HepG2 (cell line): ENCODE data around the gene ZNF652. TPM values are rescaled to one million over a fixed set of nuclear protein-coding genes. Genes with fewer than 3 reads are reported as not detected.

Source experiments
- AHR ChIP-seq: IDR thresholded peaks from 2 replicates; pipeline ENCODE4 v1.6.1; 2018; ENCODE audit warnings: missing genetic modification reagents, missing compliant biosample characterization
- ATM ChIP-seq: fragments of 450-650 bp; IDR thresholded peaks from 2 replicates; pipeline ENCODE4 v1.7.1; 2017; ENCODE audit warnings: mild to moderate bottlenecking, borderline replicate concordance
- CBFB ChIP-seq: sonication (generic); formaldehyde crosslinking; IDR thresholded peaks from 2 replicates; pipeline ENCODE4 v1.4.0; 2020; ENCODE audit warnings: missing genetic modification reagents
- ETV6 ChIP-seq: sonication (generic); formaldehyde crosslinking; conservative IDR thresholded peaks from 2 replicates; pipeline ENCODE4 v1.4.0; 2020; ENCODE audit warnings: missing genetic modification reagents
- FOXC1 ChIP-seq: sonication (generic); formaldehyde crosslinking; IDR thresholded peaks from 2 replicates; pipeline ENCODE4 v1.8.0; 2022; ENCODE audit warnings: mild to moderate bottlenecking, missing genetic modification reagents, borderline replicate concordance
- HCFC1 ChIP-seq: fragments of 150-350 bp; IDR thresholded peaks from 2 replicates; pipeline ENCODE4 v1.6.1; 2014; ENCODE audit warnings: low read depth, low read length
- IRF2 ChIP-seq: IDR thresholded peaks from 2 replicates; pipeline ENCODE4 v1.6.1; 2018; ENCODE audit warnings: missing genetic modification reagents, missing compliant biosample characterization
- KAT8 ChIP-seq: IDR thresholded peaks from 2 replicates; pipeline ENCODE4 v1.6.1; 2016; ENCODE audit warnings: missing genetic modification reagents, missing compliant biosample characterization
- KDM2A ChIP-seq: sonication (generic); formaldehyde crosslinking; IDR thresholded peaks from 2 replicates; pipeline ENCODE4 v1.4.0; 2020; ENCODE audit warnings: low read depth, missing genetic modification reagents, borderline replicate concordance
- MXD4 ChIP-seq: IDR thresholded peaks from 2 replicates; pipeline ENCODE4 v1.6.1; 2016; ENCODE audit warnings: mild to moderate bottlenecking, missing biosample characterization, missing genetic modification reagents
- NCOA5 ChIP-seq: sonication (generic); formaldehyde crosslinking; IDR thresholded peaks from 2 replicates; pipeline ENCODE4 v1.4.0; 2020; ENCODE audit warnings: missing genetic modification reagents
- NR0B2 ChIP-seq: sonication (generic); formaldehyde crosslinking; IDR thresholded peaks from 2 replicates; pipeline ENCODE4 v1.4.0; 2020; ENCODE audit warnings: mild to moderate bottlenecking, missing genetic modification reagents
- NR2F2 ChIP-seq: IDR thresholded peaks from 2 replicates; pipeline ENCODE4 v1.6.1; 2012; ENCODE audit warnings: low read depth, inconsistent platforms, borderline replicate concordance
- PHF21A ChIP-seq: sonication (generic); formaldehyde crosslinking; IDR thresholded peaks from 2 replicates; pipeline ENCODE4 v1.5.0; 2020; ENCODE audit warnings: mild to moderate bottlenecking, missing genetic modification reagents
- RARG ChIP-seq: sonication (generic); formaldehyde crosslinking; IDR thresholded peaks from 2 replicates; pipeline ENCODE4 v1.4.0; 2020; ENCODE audit warnings: low read depth, mild to moderate bottlenecking, missing genetic modification reagents
- RCOR2 ChIP-seq: IDR thresholded peaks from 2 replicates; pipeline ENCODE4 v1.6.1; 2016; ENCODE audit warnings: missing biosample characterization, missing genetic modification reagents
- RXRB ChIP-seq: IDR thresholded peaks from 2 replicates; pipeline ENCODE4 v1.6.1; 2016; ENCODE audit warnings: borderline replicate concordance, missing genetic modification reagents, missing compliant biosample characterization
- YY1 ChIP-seq: IDR thresholded peaks from 2 replicates; pipeline ENCODE4 v1.6.1; 2011; ENCODE audit warnings: low read length, low read depth, moderate library complexity, mild to moderate bottlenecking; ENCODE audit not compliant: insufficient read depth, insufficient replicate concordance
- ZBTB10 ChIP-seq: sonication (generic); formaldehyde crosslinking; IDR thresholded peaks from 2 replicates; pipeline ENCODE4 v1.4.0; 2020; ENCODE audit warnings: missing genetic modification reagents, borderline replicate concordance
- ZBTB26 ChIP-seq: IDR thresholded peaks from 2 replicates; pipeline ENCODE4 v1.6.1; 2016; ENCODE audit warnings: missing compliant biosample characterization, missing genetic modification reagents, borderline replicate concordance
- ZBTB42 ChIP-seq: sonication (generic); formaldehyde crosslinking; IDR thresholded peaks from 2 replicates; pipeline ENCODE4 v1.5.0; 2020; ENCODE audit warnings: mild to moderate bottlenecking, missing genetic modification reagents
- ZKSCAN1 ChIP-seq: fragments of 150-350 bp; IDR thresholded peaks from 2 replicates; pipeline ENCODE4 v1.6.1; 2014; ENCODE audit warnings: low read length
- ZNF160 ChIP-seq: sonication (generic); formaldehyde crosslinking; IDR thresholded peaks from 2 replicates; pipeline ENCODE4 v1.8.0; 2022; ENCODE audit warnings: mild to moderate bottlenecking, inconsistent platforms, missing genetic modification reagents
- ZNF33B ChIP-seq: sonication (generic); formaldehyde crosslinking; IDR thresholded peaks from 2 replicates; pipeline ENCODE4 v1.5.1; 2020; ENCODE audit warnings: mild to moderate bottlenecking, missing genetic modification reagents
- ZNF34 ChIP-seq: sonication (generic); formaldehyde crosslinking; IDR thresholded peaks from 2 replicates; pipeline ENCODE4 v1.4.0; 2020; ENCODE audit warnings: mild to moderate bottlenecking, missing genetic modification reagents, borderline replicate concordance
- ZNF605 ChIP-seq: sonication (generic); formaldehyde crosslinking; IDR thresholded peaks from 2 replicates; pipeline ENCODE4 v1.8.0; 2022; ENCODE audit warnings: mild to moderate bottlenecking, missing genetic modification reagents
- ZNF83 ChIP-seq: sonication (generic); formaldehyde crosslinking; IDR thresholded peaks from 2 replicates; pipeline ENCODE4 v1.4.0; 2020; ENCODE audit warnings: missing genetic modification reagents, mild to moderate bottlenecking, borderline replicate concordance
- ZNF891 ChIP-seq: sonication (generic); formaldehyde crosslinking; IDR thresholded peaks from 2 replicates; pipeline ENCODE4 v1.5.0; 2020; ENCODE audit warnings: mild to moderate bottlenecking, missing genetic modification reagents
- polyA plus RNA-seq, 8 experiments: library from polyadenylated mRNA; depleted of rRNA in 3 of 8; stranded (reverse) in 7 of 8; unstranded in 1 of 8; fragments of >200 nt; fragmentation: Illumina TruSeq in 4 of 8; extraction: Trizol in 4 of 8; gene quantifications; 2 replicates each; pipeline versions ENCODE4 v1.2.1 to v1.2.3, GENCODE V29; 2011 to 2016; ENCODE audit warnings: low read depth in 4 of 8, missing spikeins in 1 of 8, mixed read lengths in 1 of 8; ENCODE audit not compliant: insufficient read depth in 1 of 8
- total RNA-seq, 5 experiments: library from RNA; depleted of rRNA; stranded (reverse); fragments of >200 nt; fragmentation: Illumina TruSeq; extraction: Trizol; gene quantifications; 2 replicates each; pipeline ENCODE4 v1.2.3, GENCODE V29; 2016; ENCODE audit warnings: low read depth in 1 of 5

Gene ZNF652
- total and polyA plus RNA-seq, 2 of the 13 experiments (the other 11 are each of a cell fraction or from before 2014, with no cell fraction given): 16.2 to 30.2 TPM

- TF ChIP-seq RXRB (CRISPR knock-in tag) (no peak), ZNF34 (CRISPR knock-in tag) (no peak), KDM2A (CRISPR knock-in tag) (0 out of 2 replicates have a peak, but pooled peaks have one; percentile 20), RCOR2 (CRISPR knock-in tag) (no peak), ZNF33B (CRISPR knock-in tag) (no peak), MXD4 (CRISPR knock-in tag) (no peak), ZBTB42 (no peak), YY1 (peak; percentile 75), ZBTB26 (CRISPR knock-in tag) (0 out of 2 replicates have a peak, but pooled peaks have one; percentile 65), ETV6 (peak; percentile 14; the same call in 1 of the 2 replicates), PHF21A (CRISPR knock-in tag) (0 out of 2 replicates have a peak, but pooled peaks have one; percentile 50), ZNF891 (no peak), ATM (no peak), ZNF605 (CRISPR knock-in tag) (peak; percentile 55; the same call in 1 of the 2 replicates), NR2F2 (no peak), ZNF83 (CRISPR knock-in tag) (no peak), NR0B2 (CRISPR knock-in tag) (peak; percentile 69; the same call in 1 of the 2 replicates), FOXC1 (CRISPR knock-in tag) (no peak), CBFB (0 out of 2 replicates have a peak, but pooled peaks have one; percentile 50), HCFC1 (no peak), AHR (CRISPR knock-in tag) (no peak), KAT8 (CRISPR knock-in tag) (peak; percentile 88), ZKSCAN1 (no peak), ZBTB10 (CRISPR knock-in tag) (peak; percentile 53; the same call in 1 of the 2 replicates), RARG (no peak), IRF2 (CRISPR knock-in tag) (peak; percentile 33; the same call in 1 of the 2 replicates), ZNF160 (peak; percentile 58; the same call in 1 of the 2 replicates), NCOA5 (CRISPR knock-in tag) (no peak)
Observed at GRCh38 chr17:49390548-49391324, 28.7 kb upstream of the ZNF652 start (continued).
